Hepatocyte (in vitro differentiated cells): ENCODE data around the gene GIMAP8. TPM values are rescaled to one million over a fixed set of nuclear protein-coding genes. Genes with fewer than 3 reads are reported as not detected.

Experiments
- DNase-seq: peaks from one replicate; pipeline ENCODE4 v3.0.0-alpha.2; 2016; ENCODE audit warnings: low spot score
- H2AFZ ChIP-seq: fragments of 200-600 bp; sonication (generic); 2 replicates; pipeline ENCODE4 v1.6.0; 2016; ENCODE audit warnings: antibody characterized with exemption, mild to moderate bottlenecking
- H3K27ac ChIP-seq: fragments of 200-600 bp; sonication (generic); 2 replicates; pipeline ENCODE4 v1.5.1; 2016; ENCODE audit warnings: mild to moderate bottlenecking
- H3K27me3 ChIP-seq: fragments of 200-600 bp; sonication (generic); 2 replicates; pipeline ENCODE4 v1.6.1; 2016
- H3K36me3 ChIP-seq: fragments of 200-600 bp; sonication (generic); replicated peaks from 2 replicates; pipeline ENCODE4 v1.5.1; 2016; ENCODE audit warnings: low read depth; ENCODE audit not compliant: insufficient read depth
- H3K4me1 ChIP-seq: fragments of 200-600 bp; sonication (generic); 2 replicates; pipeline ENCODE4 v1.5.1; 2016; ENCODE audit warnings: mild to moderate bottlenecking, moderate library complexity; ENCODE audit not compliant: insufficient read depth
- H3K4me2 ChIP-seq: fragments of 200-600 bp; sonication (generic); 2 replicates; pipeline ENCODE4 v1.6.0; 2016
- H3K4me3 ChIP-seq: fragments of 200-600 bp; sonication (generic); 2 replicates; pipeline ENCODE4 v1.5.1; 2016; ENCODE audit warnings: mild to moderate bottlenecking
- H3K79me2 ChIP-seq: fragments of 200-600 bp; sonication (generic); 2 replicates; pipeline ENCODE4 v1.6.0; 2017; ENCODE audit warnings: mild to moderate bottlenecking
- H3K9me2 ChIP-seq: fragments of 200-600 bp; sonication (generic); replicated peaks from 2 replicates; pipeline ENCODE4 v1.6.0; 2017; ENCODE audit warnings: mild to moderate bottlenecking; ENCODE audit not compliant: insufficient read depth
- H3K9me3 ChIP-seq: fragments of 200-600 bp; sonication (generic); 2 replicates; pipeline ENCODE4 v1.5.1; 2016; ENCODE audit warnings: low read depth, mild to moderate bottlenecking
- H4K20me1 ChIP-seq: fragments of 200-600 bp; sonication (generic); 2 replicates; pipeline ENCODE4 v1.6.0; 2016; ENCODE audit warnings: mild to moderate bottlenecking; ENCODE audit not compliant: insufficient read depth, poor library complexity, severe bottlenecking
- EZH2 ChIP-seq: fragments of 200-600 bp; sonication (generic); IDR thresholded peaks from 2 replicates; pipeline ENCODE4 v1.6.1; 2016; ENCODE audit warnings: antibody characterized with exemption, mild to moderate bottlenecking, borderline replicate concordance
- EZH2phosphoT487 ChIP-seq: fragments of 200-600 bp; sonication (generic); IDR thresholded peaks from one replicate; pipeline ENCODE4 v1.6.1; 2018; ENCODE audit warnings: antibody characterized with exemption, mild to moderate bottlenecking, low read depth, moderate library complexity; ENCODE audit not compliant: unreplicated experiment, severe bottlenecking
- WGBS: methylation state at CpG from one replicate; pipeline ENCODE4 v1.1.6; 2016; ENCODE audit warnings: low lambda C conversion rate; ENCODE audit errors: missing lambda C conversion rate; 5-methylcytosine and 5-hydroxymethylcytosine counted together
- polyA plus RNA-seq: library from polyadenylated mRNA; unstranded; fragments of >200 nt; fragmentation: Nextera tagmentation; extraction: Ambion mirVana; gene quantifications from 2 replicates; pipeline ENCODE4 v1.2.1, GENCODE V29; 2016
- total RNA-seq: library from RNA; depleted of rRNA; stranded (reverse); fragments of >200 nt; gene quantifications from 2 replicates; pipeline ENCODE4 v1.2.3, GENCODE V29; 2014
- TF ChIP-seq, protein P1 (sequence below): fragments of 200-600 bp; sonication (generic); IDR thresholded peaks from 2 replicates; pipeline ENCODE4 v1.5.1; 2016; ENCODE audit warnings: antibody characterized with exemption, mild to moderate bottlenecking; ENCODE audit not compliant: poor library complexity

Gene GIMAP8
- total and polyA plus RNA-seq, 2 experiments from 2014 or later, result 0.10 TPM; not detected in 1

GRCh38 chr7:150463461-150463860, 13.0 kb downstream of the GIMAP8 start:
- no peak overlapping the region for H3K4me3 ChIP-seq
- H4K20me1 ChIP-seq, result no peaks in the 10 kb centered on the region
- no peaks in the 10 kb centered on the region for H3K9me3 ChIP-seq
- H3K27me3 ChIP-seq, result no peaks in the 10 kb centered on the region
- no peaks in the 10 kb centered on the region for H3K79me2 ChIP-seq
- no peaks in the 10 kb centered on the region for H3K9me2 ChIP-seq
- no peaks in the 10 kb centered on the region for H3K36me3 ChIP-seq
- 92% methylated on average over 1 of the region's 1 CpG for WGBS
- no peak overlapping the region for H3K4me2 ChIP-seq
- H2AFZ ChIP-seq, result no peak overlapping the region
- TF ChIP-seq EZH2 (no peak), EZH2phosphoT487 (no peak)
- TF ChIP-seq, protein P1, sequence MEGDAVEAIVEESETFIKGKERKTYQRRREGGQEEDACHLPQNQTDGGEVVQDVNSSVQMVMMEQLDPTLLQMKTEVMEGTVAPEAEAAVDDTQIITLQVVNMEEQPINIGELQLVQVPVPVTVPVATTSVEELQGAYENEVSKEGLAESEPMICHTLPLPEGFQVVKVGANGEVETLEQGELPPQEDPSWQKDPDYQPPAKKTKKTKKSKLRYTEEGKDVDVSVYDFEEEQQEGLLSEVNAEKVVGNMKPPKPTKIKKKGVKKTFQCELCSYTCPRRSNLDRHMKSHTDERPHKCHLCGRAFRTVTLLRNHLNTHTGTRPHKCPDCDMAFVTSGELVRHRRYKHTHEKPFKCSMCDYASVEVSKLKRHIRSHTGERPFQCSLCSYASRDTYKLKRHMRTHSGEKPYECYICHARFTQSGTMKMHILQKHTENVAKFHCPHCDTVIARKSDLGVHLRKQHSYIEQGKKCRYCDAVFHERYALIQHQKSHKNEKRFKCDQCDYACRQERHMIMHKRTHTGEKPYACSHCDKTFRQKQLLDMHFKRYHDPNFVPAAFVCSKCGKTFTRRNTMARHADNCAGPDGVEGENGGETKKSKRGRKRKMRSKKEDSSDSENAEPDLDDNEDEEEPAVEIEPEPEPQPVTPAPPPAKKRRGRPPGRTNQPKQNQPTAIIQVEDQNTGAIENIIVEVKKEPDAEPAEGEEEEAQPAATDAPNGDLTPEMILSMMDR, result no peak
- H3K27ac ChIP-seq, result no peak overlapping the region
- DNase-seq, result no peak
- H3K4me1 ChIP-seq, result no peaks in the 10 kb centered on the region

- H3K79me2 ChIP-seq, result no peaks in the 10 kb centered on the region
- no peaks in the 10 kb centered on the region for H4K20me1 ChIP-seq
- no peak overlapping the region for H3K4me2 ChIP-seq
- H3K4me3 ChIP-seq, result no peak overlapping the region
- no peak overlapping the region for H3K27ac ChIP-seq
- H2AFZ ChIP-seq, result no peak overlapping the region
- H3K36me3 ChIP-seq, result no peaks in the 10 kb centered on the region
- no peaks in the 10 kb centered on the region for H3K4me1 ChIP-seq
- no peaks in the 10 kb centered on the region for H3K9me2 ChIP-seq
- H3K27me3 ChIP-seq, result peaks cover 3% of the 10 kb centered on the region
- no peak for DNase-seq
- H3K9me3 ChIP-seq, result no peaks in the 10 kb centered on the region
- TF ChIP-seq EZH2 (no peak), EZH2phosphoT487 (no peak)
- TF ChIP-seq, protein P1, result no peak
- WGBS, result 93% methylated on average over 1 of the region's 1 CpG
These were observed 14.5 kb downstream of the GIMAP8 start for GRCh38 chr7:150464962-150465361.

- no peaks in the 10 kb centered on the region for H3K36me3 ChIP-seq
- H3K27ac ChIP-seq, result no peak overlapping the region
- H3K9me2 ChIP-seq, result no peaks in the 10 kb centered on the region
- peaks cover 3% of the 10 kb centered on the region for H3K27me3 ChIP-seq
- DNase-seq, result no peak
- TF ChIP-seq EZH2 (no peak), EZH2phosphoT487 (no peak)
- TF ChIP-seq, protein P1, result no peak
- no peak overlapping the region for H3K4me2 ChIP-seq
- H3K9me3 ChIP-seq, result no peaks in the 10 kb centered on the region
- H3K79me2 ChIP-seq, result no peaks in the 10 kb centered on the region
- 88% methylated on average over 2 of the region's 2 CpGs for WGBS
- H3K4me3 ChIP-seq, result no peak overlapping the region
- H4K20me1 ChIP-seq, result no peaks in the 10 kb centered on the region
- H3K4me1 ChIP-seq, result no peaks in the 10 kb centered on the region
- H2AFZ ChIP-seq, result no peak overlapping the region
These were observed 15.0 kb downstream of the GIMAP8 start for GRCh38 chr7:150465414-150465813.

GRCh38 chr7:150466477-150466876, 16.0 kb downstream of the GIMAP8 start:
- no peaks in the 10 kb centered on the region for H3K79me2 ChIP-seq
- H3K36me3 ChIP-seq, result no peaks in the 10 kb centered on the region
- H3K27me3 ChIP-seq, result peaks cover 3% of the 10 kb centered on the region
- H3K9me3 ChIP-seq, result no peaks in the 10 kb centered on the region
- H3K4me1 ChIP-seq, result no peaks in the 10 kb centered on the region
- no peaks in the 10 kb centered on the region for H4K20me1 ChIP-seq
- 85% methylated on average over 6 of the region's 6 CpGs for WGBS
- no peak overlapping the region for H3K27ac ChIP-seq
- H3K9me2 ChIP-seq, result no peaks in the 10 kb centered on the region
- no peak for DNase-seq
- no peak overlapping the region for H3K4me3 ChIP-seq
- no peak overlapping the region for H2AFZ ChIP-seq
- no peak overlapping the region for H3K4me2 ChIP-seq
- no peak for TF ChIP-seq EZH2
- no peak for TF ChIP-seq EZH2phosphoT487
- TF ChIP-seq, protein P1, result no peak
